ENCODE data around the gene KRTAP12-1.

The KRTAP12-1 gene

GRCh38 chr21:44728716-44729115 is 46.8 kb upstream of the KRTAP12-1 start:
- Histone ChIP-seq H3K27me3 (ENCODE audit: insufficient read depth, low read length, poor library complexity, severe bottlenecking) (no peaks in the 10 kb centered on the region), H3K9me2 (replicated peaks; ENCODE audit: low read depth, low read length) (no peaks in the 10 kb centered on the region), H3K4me3 (ENCODE audit: low read length, poor library complexity, severe bottlenecking) (no peak overlapping the region), H2AFZ (ENCODE audit: low read length) (no peak overlapping the region), H3F3A (ENCODE audit: low read depth) (no peaks in the 10 kb centered on the region), H3K4me1 (ENCODE audit: insufficient read depth, low read length, poor library complexity, severe bottlenecking) (no peaks in the 10 kb centered on the region), H3K4me2 (ENCODE audit: low read depth, low read length, poor library complexity, severe bottlenecking) (no peak overlapping the region), H3K9ac (ENCODE audit: low read depth, low read length, poor library complexity, severe bottlenecking) (no peak overlapping the region), H4K20me1 (ENCODE audit: insufficient read depth, low read length, poor library complexity, severe bottlenecking) (no peaks in the 10 kb centered on the region), H3K9me3 (ENCODE audit: insufficient read depth, low read depth, low read length) (no peaks in the 10 kb centered on the region), H3K36me3 (ENCODE audit: insufficient read depth, low read length) (no peaks in the 10 kb centered on the region), H3K79me2 (ENCODE audit: insufficient read depth, low read length) (no peaks in the 10 kb centered on the region)
- TF ChIP-seq, protein P1, sequence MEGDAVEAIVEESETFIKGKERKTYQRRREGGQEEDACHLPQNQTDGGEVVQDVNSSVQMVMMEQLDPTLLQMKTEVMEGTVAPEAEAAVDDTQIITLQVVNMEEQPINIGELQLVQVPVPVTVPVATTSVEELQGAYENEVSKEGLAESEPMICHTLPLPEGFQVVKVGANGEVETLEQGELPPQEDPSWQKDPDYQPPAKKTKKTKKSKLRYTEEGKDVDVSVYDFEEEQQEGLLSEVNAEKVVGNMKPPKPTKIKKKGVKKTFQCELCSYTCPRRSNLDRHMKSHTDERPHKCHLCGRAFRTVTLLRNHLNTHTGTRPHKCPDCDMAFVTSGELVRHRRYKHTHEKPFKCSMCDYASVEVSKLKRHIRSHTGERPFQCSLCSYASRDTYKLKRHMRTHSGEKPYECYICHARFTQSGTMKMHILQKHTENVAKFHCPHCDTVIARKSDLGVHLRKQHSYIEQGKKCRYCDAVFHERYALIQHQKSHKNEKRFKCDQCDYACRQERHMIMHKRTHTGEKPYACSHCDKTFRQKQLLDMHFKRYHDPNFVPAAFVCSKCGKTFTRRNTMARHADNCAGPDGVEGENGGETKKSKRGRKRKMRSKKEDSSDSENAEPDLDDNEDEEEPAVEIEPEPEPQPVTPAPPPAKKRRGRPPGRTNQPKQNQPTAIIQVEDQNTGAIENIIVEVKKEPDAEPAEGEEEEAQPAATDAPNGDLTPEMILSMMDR (conservative IDR thresholded peaks at IDR 0.05; ENCODE audit: low read length) = no peak
- no peak for TF ChIP-seq EZH2phosphoT487 (IDR thresholded peaks at IDR 0.05; ENCODE audit: borderline replicate concordance)

DNA sequence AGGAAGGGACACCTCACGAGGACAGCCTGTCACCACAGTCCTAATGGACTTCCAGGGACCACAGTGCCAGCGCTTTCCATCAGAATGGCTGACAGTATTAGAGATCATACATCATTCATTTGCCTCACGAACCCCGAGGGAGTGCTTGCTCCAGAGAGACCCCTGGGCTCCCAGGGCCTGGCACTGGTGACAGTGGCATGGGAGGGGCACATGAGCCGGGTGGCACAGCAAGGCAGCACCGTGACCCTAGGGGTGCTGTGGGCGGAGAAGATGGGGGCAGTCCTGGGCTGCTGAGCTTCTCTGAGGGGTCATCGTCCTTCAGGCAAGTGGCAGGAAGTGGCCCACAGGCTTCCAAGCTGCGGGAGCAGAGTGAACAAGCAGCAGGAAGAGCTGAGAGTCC is 45.8 kb upstream of the KRTAP12-1 start:
- no peak overlapping the region for H3K9ac ChIP-seq (ENCODE audit: low read depth, low read length, poor library complexity, severe bottlenecking)
- H3K4me3 ChIP-seq (ENCODE audit: low read length, poor library complexity, severe bottlenecking) = no peak overlapping the region
- TF ChIP-seq, protein P1 (conservative IDR thresholded peaks at IDR 0.05; ENCODE audit: low read length) = no peak
- no peak for TF ChIP-seq EZH2phosphoT487 (IDR thresholded peaks at IDR 0.05; ENCODE audit: borderline replicate concordance)
- H3K9me2 ChIP-seq (replicated peaks; ENCODE audit: low read depth, low read length) = no peaks in the 10 kb centered on the region
- no peak overlapping the region for H2AFZ ChIP-seq (ENCODE audit: low read length)
- no peak overlapping the region for H3K4me2 ChIP-seq (ENCODE audit: low read depth, low read length, poor library complexity, severe bottlenecking)
- no peaks in the 10 kb centered on the region for H3K36me3 ChIP-seq (ENCODE audit: insufficient read depth, low read length)
- H3K9me3 ChIP-seq (ENCODE audit: insufficient read depth, low read depth, low read length) = no peaks in the 10 kb centered on the region
- H3K27me3 ChIP-seq (ENCODE audit: insufficient read depth, low read length, poor library complexity, severe bottlenecking) = no peaks in the 10 kb centered on the region
- no peaks in the 10 kb centered on the region for H4K20me1 ChIP-seq (ENCODE audit: insufficient read depth, low read length, poor library complexity, severe bottlenecking)
- peaks cover 5% of the 10 kb centered on the region for H3K4me1 ChIP-seq (ENCODE audit: insufficient read depth, low read length, poor library complexity, severe bottlenecking)
- no peaks in the 10 kb centered on the region for H3F3A ChIP-seq (ENCODE audit: low read depth)
- no peaks in the 10 kb centered on the region for H3K79me2 ChIP-seq (ENCODE audit: insufficient read depth, low read length)

DNA sequence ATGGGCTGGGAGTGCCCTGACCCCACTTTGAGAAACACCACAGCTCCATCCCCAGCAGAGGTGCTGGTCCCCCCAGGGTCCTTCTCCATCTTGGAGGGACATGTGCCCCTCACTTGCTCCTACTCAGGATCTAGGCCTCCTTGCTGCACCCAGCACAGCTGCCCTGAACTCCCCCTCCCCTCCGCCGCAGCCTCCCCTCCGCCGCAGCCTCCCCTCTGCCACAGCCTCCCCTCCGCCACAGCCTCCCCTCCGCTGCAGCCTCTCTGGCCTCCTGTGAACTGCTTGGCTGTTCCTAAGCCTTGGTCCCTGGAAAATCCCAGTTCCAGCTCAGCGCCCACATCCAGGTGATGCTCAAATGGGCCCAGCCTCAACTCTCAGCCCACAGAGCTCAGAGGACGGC is 45.4 kb upstream of the KRTAP12-1 start:
- no peak overlapping the region for H3K9ac ChIP-seq (ENCODE audit: low read depth, low read length, poor library complexity, severe bottlenecking)
- no peak overlapping the region for H3K4me2 ChIP-seq (ENCODE audit: low read depth, low read length, poor library complexity, severe bottlenecking)
- H3K36me3 ChIP-seq (ENCODE audit: insufficient read depth, low read length) = no peaks in the 10 kb centered on the region
- H3K4me3 ChIP-seq (ENCODE audit: low read length, poor library complexity, severe bottlenecking) = no peak overlapping the region
- peaks cover 9% of the 10 kb centered on the region for H3K4me1 ChIP-seq (ENCODE audit: insufficient read depth, low read length, poor library complexity, severe bottlenecking)
- TF ChIP-seq, protein P1 (conservative IDR thresholded peaks at IDR 0.05; ENCODE audit: low read length) = no peak
- TF ChIP-seq EZH2phosphoT487 (IDR thresholded peaks at IDR 0.05; ENCODE audit: borderline replicate concordance) = no peak
- H3K27me3 ChIP-seq (ENCODE audit: insufficient read depth, low read length, poor library complexity, severe bottlenecking) = no peaks in the 10 kb centered on the region
- no peaks in the 10 kb centered on the region for H3K9me3 ChIP-seq (ENCODE audit: insufficient read depth, low read depth, low read length)
- H2AFZ ChIP-seq (ENCODE audit: low read length) = no peak overlapping the region
- H4K20me1 ChIP-seq (ENCODE audit: insufficient read depth, low read length, poor library complexity, severe bottlenecking) = no peaks in the 10 kb centered on the region
- H3K79me2 ChIP-seq (ENCODE audit: insufficient read depth, low read length) = no peaks in the 10 kb centered on the region
- H3K9me2 ChIP-seq (replicated peaks; ENCODE audit: low read depth, low read length) = no peaks in the 10 kb centered on the region
- no peaks in the 10 kb centered on the region for H3F3A ChIP-seq (ENCODE audit: low read depth)
